HFFc6 (cell line): ENCODE data around the gene STOM. TPM values are rescaled to one million over a fixed set of nuclear protein-coding genes. Genes with fewer than 3 reads are reported as not detected.
"Not testable (repeated sequence)": the region's sequence is repeated elsewhere in the genome, so short reads cannot be mapped to it uniquely, and the experiment has no call there.

Experiments
- DNase-seq: peaks from one replicate; pipeline ENCODE4 v3.0.0-alpha.2; 2018
- H3K27ac Mint-ChIP-seq: 2 replicates; pipeline ENCODE4 v1.8.0; 2020; ENCODE audit warnings: mild to moderate bottlenecking, mixed read lengths
- H3K27me3 Mint-ChIP-seq: 2 replicates; pipeline ENCODE4 v1.8.0; 2021; ENCODE audit warnings: mild to moderate bottlenecking, moderate library complexity, mixed read lengths; ENCODE audit not compliant: insufficient read depth
- H3K36me3 Mint-ChIP-seq: 2 replicates; pipeline ENCODE4 v1.8.0; 2021; ENCODE audit warnings: low read depth, mixed read lengths
- H3K4me1 Mint-ChIP-seq: 2 replicates; pipeline ENCODE4 v1.8.0; 2020; ENCODE audit warnings: low read depth, mixed read lengths
- H3K4me3 Mint-ChIP-seq: 2 replicates; pipeline ENCODE4 v1.8.0; 2020; ENCODE audit warnings: mild to moderate bottlenecking, moderate library complexity, mixed read lengths
- H3K9me3 Mint-ChIP-seq: 2 replicates; pipeline ENCODE4 v1.8.0; 2020; ENCODE audit warnings: mild to moderate bottlenecking, mixed read lengths
- CTCF ChIP-seq: fragments of 200-600 bp; sonication (generic); IDR thresholded peaks from 2 replicates; pipeline ENCODE4 v1.5.0; 2021; ENCODE audit warnings: antibody characterized with exemption, mild to moderate bottlenecking
- total RNA-seq, 6 experiments: library from RNA; stranded (reverse); fragmentation: NEBNext Ultra II Directional; extraction: Animal tissue kit (Norgen Biotek cat#: 25700); gene quantifications; 2 replicates in 1 of 6; 3 replicates in 5 of 6; pipeline ENCODE4 v1.2.3, GENCODE V29; 2021

STOM gene
- total RNA-seq, 6 experiments from 2014 or later = 85.4 to 151 (median 138) TPM

DNA sequence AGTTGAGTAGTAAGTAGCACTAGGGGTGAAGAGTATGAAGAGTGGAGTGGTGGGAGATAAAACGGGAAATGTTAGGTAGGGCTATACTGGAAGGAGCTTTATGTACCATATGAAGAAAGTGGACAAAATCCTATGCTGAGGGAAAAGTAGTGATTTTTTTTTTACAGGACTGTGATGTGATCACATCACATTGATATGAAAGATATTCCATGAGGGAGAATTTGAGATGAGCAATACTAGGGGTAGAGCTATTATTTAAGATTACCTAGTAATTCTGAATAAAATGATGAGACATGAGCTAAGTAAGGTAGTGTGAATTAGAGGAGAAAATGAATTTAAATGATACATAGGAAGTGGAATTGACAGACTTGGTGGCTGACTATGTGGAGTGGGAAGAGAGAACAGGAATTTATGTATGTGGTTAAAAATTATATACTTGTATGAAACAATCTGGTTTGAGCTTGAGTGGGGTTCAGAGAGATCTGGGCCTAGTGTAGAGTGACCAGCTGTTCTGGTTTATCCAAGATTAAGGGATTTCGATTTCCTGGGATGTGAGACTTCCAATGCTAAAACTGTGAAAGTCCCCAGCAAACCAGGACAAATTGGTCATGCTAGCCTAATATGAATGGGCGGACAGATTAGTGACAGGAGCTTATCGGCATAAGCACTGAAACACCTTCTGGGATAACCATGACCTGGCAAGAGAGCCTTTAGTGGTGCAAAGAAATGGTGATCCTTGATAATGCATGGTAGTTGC lies 29.3 kb upstream of the STOM start:
- Mint-ChIP-seq H3K4me3 (peak overlapping the region; percentile 40), H3K4me1 (peaks cover 51% of the 10 kb centered on the region), H3K27ac (peak overlapping the region; percentile 89), H3K36me3 (peaks cover 27% of the 10 kb centered on the region), H3K27me3 (peaks cover 2% of the 10 kb centered on the region; the same call in 1 of the 2 replicates), H3K9me3 (peaks cover 17% of the 10 kb centered on the region)
- DNase-seq = peak; percentile 15
- TF ChIP-seq CTCF = no peak

- H3K9me3 Mint-ChIP-seq = peaks cover 17% of the 10 kb centered on the region
- TF ChIP-seq CTCF = no peak
- peaks cover 2% of the 10 kb centered on the region; the same call in 1 of the 2 replicates for H3K27me3 Mint-ChIP-seq
- H3K36me3 Mint-ChIP-seq = peaks cover 27% of the 10 kb centered on the region
- peak overlapping the region; percentile 89 for H3K27ac Mint-ChIP-seq
- H3K4me3 Mint-ChIP-seq = peak overlapping the region; percentile 42
- peak; percentile 99 for DNase-seq
- H3K4me1 Mint-ChIP-seq = peaks cover 60% of the 10 kb centered on the region
Measured at GRCh38 chr9:121398374-121398773, 28.3 kb upstream of the STOM start.

- H3K9me3 Mint-ChIP-seq = peaks cover 17% of the 10 kb centered on the region
- H3K4me3 Mint-ChIP-seq, H3K27me3 Mint-ChIP-seq, DNase-seq: not testable (repeated sequence)
- peak overlapping the region; percentile 47 for H3K27ac Mint-ChIP-seq
- H3K36me3 Mint-ChIP-seq = peaks cover 27% of the 10 kb centered on the region
- H3K4me1 Mint-ChIP-seq = peaks cover 71% of the 10 kb centered on the region
Measured at GRCh38 chr9:121397277-121397676, 27.2 kb upstream of the STOM start.

GRCh38 chr9:121395558-121395957 lies 25.5 kb upstream of the STOM start:
- Mint-ChIP-seq H3K9me3 (peaks cover 17% of the 10 kb centered on the region), H3K4me3 (no peak overlapping the region), H3K27me3 (peaks cover 2% of the 10 kb centered on the region; the same call in 1 of the 2 replicates), H3K27ac (no peak overlapping the region), H3K4me1 (peaks cover 72% of the 10 kb centered on the region), H3K36me3 (peaks cover 27% of the 10 kb centered on the region)
- no peak for DNase-seq
- no peak for TF ChIP-seq CTCF

DNA sequence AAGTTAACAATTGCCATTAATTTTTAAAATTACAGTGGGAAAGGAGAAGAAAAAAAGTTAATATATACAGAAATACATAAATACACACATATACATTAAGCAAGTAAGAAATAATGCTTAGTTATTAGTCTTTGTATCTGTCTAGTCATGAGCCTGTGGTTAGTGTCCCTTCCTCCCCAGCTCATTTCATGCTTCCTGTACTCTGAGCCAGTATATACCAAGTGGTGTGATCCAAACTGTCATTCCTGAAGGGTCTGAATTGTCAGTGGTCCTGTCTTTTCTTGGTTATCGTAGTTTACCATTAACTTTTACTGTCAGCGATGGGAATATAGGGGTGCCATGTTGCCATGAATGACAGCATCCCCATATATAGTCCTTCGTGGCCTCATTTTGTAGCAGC lies 24.2 kb upstream of the STOM start:
- Mint-ChIP-seq H3K27ac (no peak overlapping the region), H3K9me3 (peaks cover 17% of the 10 kb centered on the region), H3K4me1 (peaks cover 59% of the 10 kb centered on the region), H3K27me3 (peaks cover 2% of the 10 kb centered on the region; the same call in 1 of the 2 replicates), H3K36me3 (peaks cover 27% of the 10 kb centered on the region), H3K4me3 (no peak overlapping the region)
- no peak for DNase-seq
- no peak for TF ChIP-seq CTCF

- H3K27ac Mint-ChIP-seq = peak overlapping the region; percentile 70
- H3K4me3 Mint-ChIP-seq = no peak overlapping the region
- DNase-seq = no peak
- H3K36me3 Mint-ChIP-seq = peaks cover 27% of the 10 kb centered on the region
- peaks cover 2% of the 10 kb centered on the region; the same call in 1 of the 2 replicates for H3K27me3 Mint-ChIP-seq
- TF ChIP-seq CTCF = no peak
- H3K9me3 Mint-ChIP-seq = peaks cover 17% of the 10 kb centered on the region
- H3K4me1 Mint-ChIP-seq = peaks cover 56% of the 10 kb centered on the region
Measured at GRCh38 chr9:121393318-121393717, 23.3 kb upstream of the STOM start.
